GM12878 (cell line): ENCODE measurements around the gene KIF21A. TPM values are rescaled to one million over a fixed set of nuclear protein-coding genes. Genes with fewer than 3 reads are reported as not detected.

Source experiments
- ATAC-seq: fragments of 200-7000 bp; cut with Tn5 transposase; 3 replicates; pipeline ENCODE4 v1.9.1; 2020; ENCODE audit warnings: mild to moderate bottlenecking, moderate library complexity
- BruUV-seq: library from RNA; stranded (reverse); fragments of 400-500 nt; replicated peaks from 2 replicates; lab custom pipeline; 2021; lab: Mats Ljungman, UMichigan
- CTCF ChIA-PET: fragments of 300-600 bp; sonication (Branson Sonifier 250); formaldehyde crosslinking; extraction: SDS; loops from one replicate; lab custom pipeline; 2021; ENCODE audit warnings: inconsistent platforms; lab: Yijun Ruan, JAX
- POLR2A ChIA-PET: fragments of 350-600 bp; formaldehyde crosslinking; extraction: SDS; loops from one replicate; lab custom pipeline; 2021; ENCODE audit warnings: inconsistent platforms; lab: Charles Lee
- RAD21 ChIA-PET: fragments of 300-600 bp; sonication (Branson Sonifier 250); formaldehyde crosslinking; loops from one replicate; lab custom pipeline; 2023; ENCODE audit warnings: antibody characterized with exemption; ENCODE audit not compliant: unreplicated experiment; lab: Charles Lee
- SMC1A ChIA-PET: fragments of 300-600 bp; sonication (Branson Sonifier 250); formaldehyde crosslinking; loops from one replicate; lab custom pipeline; 2023; ENCODE audit not compliant: unreplicated experiment, uncharacterized antibody; lab: Charles Lee
- DNase-seq: peaks from one replicate; pipeline ENCODE4 v3.0.0-alpha.2; 2011; ENCODE audit warnings: low read depth, low spot score
- FAIRE-seq: peaks from 3 replicates; lab custom pipeline; 2011; peaks lifted over from hg19 to GRCh38; lab: Jason Lieb, UNC
- H2AFZ ChIP-seq: 2 replicates; pipeline ENCODE4 v1.6.0; 2011; ENCODE audit warnings: low read depth, low read length, control low read depth; ENCODE audit not compliant: control insufficient read depth
- H3K27ac ChIP-seq: 2 replicates; pipeline ENCODE4 v1.5.1; 2011; ENCODE audit warnings: control low read depth; ENCODE audit not compliant: control insufficient read depth, insufficient read depth
- H3K27me3 ChIP-seq, 2 experiments: replicated peaks in 1 of 2; 2 replicates each; pipeline versions ENCODE4 v1.6.0 to v1.6.1; 2011; ENCODE audit warnings: low read length in 1 of 2; ENCODE audit not compliant: control insufficient read depth in 2 of 2, insufficient read depth in 2 of 2
- H3K36me3 ChIP-seq, 2 experiments: 2 replicates each; pipeline ENCODE4 v1.5.1; 2011; ENCODE audit warnings: low read length in 1 of 2; ENCODE audit not compliant: control insufficient read depth in 2 of 2, insufficient read depth in 2 of 2
- H3K4me1 ChIP-seq: 2 replicates; pipeline ENCODE4 v1.6.1; 2011; ENCODE audit warnings: mild to moderate bottlenecking, low read length, moderate library complexity, mixed read lengths; ENCODE audit not compliant: control insufficient read depth, insufficient read depth
- H3K4me2 ChIP-seq: 2 replicates; pipeline ENCODE4 v1.6.0; 2011; ENCODE audit warnings: control low read depth; ENCODE audit not compliant: control insufficient read depth, insufficient read depth
- H3K4me3 ChIP-seq: fragments of 200-600 bp; sonication (generic); 2 replicates; pipeline ENCODE4 v1.5.1; 2016
- H3K79me2 ChIP-seq: 2 replicates; pipeline ENCODE4 v1.6.0; 2011; ENCODE audit warnings: low read length; ENCODE audit not compliant: control insufficient read depth, insufficient read depth
- H3K9ac ChIP-seq: 2 replicates; pipeline ENCODE4 v1.8.0; 2011; ENCODE audit warnings: low read length, control low read depth, mixed read lengths; ENCODE audit not compliant: control insufficient read depth, insufficient read depth
- H3K9me3 ChIP-seq: replicated peaks from 3 replicates; pipeline ENCODE4 v1.5.1; 2011; ENCODE audit warnings: mild to moderate bottlenecking, low read length; ENCODE audit not compliant: control insufficient read depth, insufficient read depth
- H4K20me1 ChIP-seq: 2 replicates; pipeline ENCODE4 v1.6.0; 2011; ENCODE audit not compliant: control insufficient read depth, insufficient read depth
- ASH2L ChIP-seq: fragments of 300-600, 200-600 bp; sonication (generic); IDR thresholded peaks from 2 replicates; pipeline ENCODE4 v1.6.1; 2017; ENCODE audit warnings: low read depth, mild to moderate bottlenecking, borderline replicate concordance
- IRF3 ChIP-seq: fragments of 450-650 bp; IDR thresholded peaks from 2 replicates; pipeline ENCODE4 v1.6.1; 2014; ENCODE audit warnings: mild to moderate bottlenecking
- KAT2A ChIP-seq: conservative IDR thresholded peaks from 2 replicates; pipeline ENCODE4 v1.6.1; 2011; ENCODE audit warnings: low read depth, low read length; ENCODE audit not compliant: control insufficient read depth
- PAX8 ChIP-seq: fragments of 450-650 bp; IDR thresholded peaks from 2 replicates; pipeline ENCODE4 v1.6.1; 2017; ENCODE audit warnings: mild to moderate bottlenecking, moderate library complexity
- PML ChIP-seq: IDR thresholded peaks from 2 replicates; pipeline ENCODE4 v1.6.1; 2012; ENCODE audit warnings: low read length, inconsistent platforms
- POLR2A ChIP-seq: IDR thresholded peaks from 2 replicates; pipeline ENCODE4 v1.6.1; 2011; ENCODE audit warnings: low read depth, mild to moderate bottlenecking, low read length
- RB1 ChIP-seq: fragments of 450-650 bp; formaldehyde crosslinking; IDR thresholded peaks from 2 replicates; pipeline ENCODE4 v1.6.1; 2017; ENCODE audit warnings: mild to moderate bottlenecking, borderline replicate concordance
- RCOR1 ChIP-seq: conservative IDR thresholded peaks from 2 replicates; pipeline ENCODE4 v1.6.1; 2012; ENCODE audit warnings: low read depth, low read length, improper control_type of control experiment
- ZNF384 ChIP-seq: IDR thresholded peaks from 2 replicates; pipeline ENCODE4 v1.6.1; 2012; ENCODE audit warnings: low read depth, mild to moderate bottlenecking, low read length, improper control_type of control experiment, borderline replicate concordance
- WGBS: methylation state at CpG from one replicate; pipeline ENCODE4 v1.1.6; 2016; ENCODE audit warnings: low lambda C conversion rate; ENCODE audit not compliant: insufficient replicate concordance, insufficient coverage; ENCODE audit errors: missing lambda C conversion rate; 5-methylcytosine and 5-hydroxymethylcytosine counted together
- in situ Hi-C: fragments of 300-500 bp; cut with MboI; formaldehyde crosslinking; loops from 9 replicates; pipeline ENCODE4 v1.14.3; 2018; ENCODE audit warnings: mixed read lengths
- intact Hi-C: fragments of 100-400 bp; cut with micrococcal nuclease; formaldehyde crosslinking; loops from one replicate; pipeline ENCODE4 v1.14.2; 2022; ENCODE audit not compliant: unreplicated experiment
- polyA plus RNA-seq, 11 experiments: library from polyadenylated mRNA; depleted of rRNA in 4 of 11; unstranded in 6 of 11; stranded (reverse) in 5 of 11; fragments of >200 nt; fragmentation: Nextera tagmentation in 4 of 11; fragmentation: Illumina TruSeq in 1 of 11; extraction: Ambion mirVana in 4 of 11; extraction: Trizol in 1 of 11; gene quantifications; 1 replicate in 1 of 11; 2 replicates in 10 of 11; pipeline versions ENCODE4 v1.2.1 to v1.2.3, GENCODE V29; 2011 to 2016; ENCODE audit warnings: inconsistent platforms in 2 of 11, missing spikeins in 2 of 11, low read depth in 1 of 11
- total RNA-seq, 4 experiments: library from RNA; depleted of rRNA in 3 of 4; stranded (reverse); fragments of >200 nt in 3 of 4; fragmentation: Illumina TruSeq in 1 of 4; extraction: Trizol in 1 of 4; gene quantifications; 2 replicates each; pipeline versions ENCODE4 v1.2.1 to v1.2.3, GENCODE V29; 2013 to 2021

The KIF21A gene
- total and polyA plus RNA-seq, 10 of the 15 experiments (the other 5 are each of a cell fraction or from before 2014, with no cell fraction given), result 21.3 to 42.1 (median 24.5) TPM

GRCh38 chr12:39327510-39327909 is 115.4 kb downstream of the KIF21A start:
- Histone ChIP-seq H3K9me3 (no peaks in the 10 kb centered on the region), H3K27me3 (no peaks in the 10 kb centered on the region), H3K4me3 (no peak overlapping the region), H3K4me1 (no peaks in the 10 kb centered on the region), H2AFZ (no peak overlapping the region), H3K79me2 (no peaks in the 10 kb centered on the region), H3K27ac (no peak overlapping the region), H3K36me3 (peaks cover 0 to 4% of the 10 kb centered on the region in 2 experiments; a peak in 1 of 4 replicates), H3K9ac (no peak overlapping the region), H3K4me2 (no peak overlapping the region), H4K20me1 (no peaks in the 10 kb centered on the region)
- RAD21 ChIA-PET, result no interaction called here
- TF ChIP-seq IRF3 (no peak), PML (no peak), RCOR1 (no peak), RB1 (no peak), ASH2L (no peak), KAT2A (no peak), ZNF384 (no peak), POLR2A (no peak), PAX8 (no peak)
- POLR2A ChIA-PET, result no interaction called here
- in situ Hi-C loops, result loop anchor here (25.0 kb wide), 1 partner anchor 110 kb away; the partner anchor contains the start of gene KIF21A
- CTCF ChIA-PET, result interaction anchor here (0.9 to 1.0 kb wide), 2 partner anchors 10 to 55 kb away, joined by 3 to 5 read pairs; no protein-coding TSS in a partner anchor
- DNase-seq (no peak), ATAC-seq (no peak), FAIRE-seq (no peak)
- no TSS peak for BruUV-seq
- SMC1A ChIA-PET, result interaction anchor here (1.2 kb wide), 1 partner anchor 12 kb away, joined by 3 read pairs; no protein-coding TSS in a partner anchor
- WGBS, result 97% methylated on average over 1 of the region's 1 CpG
- intact Hi-C loops, result no loop called here
